Trophoblast cell (in vitro differentiated cells and primary cell): ENCODE results near the gene UBE2Z.
"Not testable (repeated sequence)": the region's sequence is repeated elsewhere in the genome, so short reads cannot be mapped to it uniquely, and the experiment has no call there.

Experiments used
- DNase-seq, 2 donors: peaks; one replicate each; pipeline ENCODE4 v3.0.0-alpha.2; 2016
- H2AFZ ChIP-seq: 2 replicates; pipeline ENCODE4 v1.6.1; 2013; ENCODE audit warnings: low read length, moderate library complexity, mild to moderate bottlenecking; ENCODE audit not compliant: insufficient read depth, poor library complexity
- H2AK5ac ChIP-seq: 2 replicates; pipeline ENCODE4 v1.6.1; 2013; ENCODE audit warnings: mild to moderate bottlenecking, low read length
- H2BK120ac ChIP-seq: 2 replicates; pipeline ENCODE4 v1.6.1; 2013; ENCODE audit warnings: low read length, mild to moderate bottlenecking, moderate library complexity; ENCODE audit not compliant: insufficient read depth, poor library complexity
- H2BK12ac ChIP-seq: 2 replicates; pipeline ENCODE4 v1.6.1; 2013; ENCODE audit warnings: mild to moderate bottlenecking, low read length, moderate library complexity
- H2BK5ac ChIP-seq: 2 replicates; pipeline ENCODE4 v1.6.1; 2013; ENCODE audit warnings: low read length, low read depth, moderate library complexity, mild to moderate bottlenecking; ENCODE audit not compliant: poor library complexity
- H3K14ac ChIP-seq: 2 replicates; pipeline ENCODE4 v1.6.1; 2013; ENCODE audit warnings: mild to moderate bottlenecking, low read length
- H3K18ac ChIP-seq: 2 replicates; pipeline ENCODE4 v1.6.1; 2013; ENCODE audit warnings: mild to moderate bottlenecking, low read length
- H3K23ac ChIP-seq: 2 replicates; pipeline ENCODE4 v1.6.1; 2013; ENCODE audit warnings: low read length
- H3K27ac ChIP-seq: 2 replicates; pipeline ENCODE4 v1.5.1; 2013; ENCODE audit warnings: low read depth, mild to moderate bottlenecking, inconsistent platforms, low read length, moderate library complexity
- H3K27me3 ChIP-seq: 2 replicates; pipeline ENCODE4 v1.6.1; 2013; ENCODE audit warnings: inconsistent platforms, mild to moderate bottlenecking, low read length, moderate library complexity; ENCODE audit not compliant: insufficient read depth
- H3K36me3 ChIP-seq, 2 experiments: 1 replicate in 1 of 2; 2 replicates in 1 of 2; pipeline ENCODE4 v1.6.1; 2013; ENCODE audit warnings: low read length in 2 of 2, mild to moderate bottlenecking in 2 of 2, moderate library complexity in 1 of 2; ENCODE audit not compliant: insufficient read depth in 2 of 2, control insufficient read depth in 1 of 2
- H3K4ac ChIP-seq: 2 replicates; pipeline ENCODE4 v1.6.1; 2013; ENCODE audit warnings: low read depth, mild to moderate bottlenecking, low read length, moderate library complexity
- H3K4me1 ChIP-seq, 2 experiments: 1 replicate in 1 of 2; 2 replicates in 1 of 2; pipeline ENCODE4 v1.6.1; 2013; ENCODE audit warnings: low read length in 2 of 2, mild to moderate bottlenecking in 2 of 2, moderate library complexity in 1 of 2; ENCODE audit not compliant: insufficient read depth in 2 of 2, control insufficient read depth in 1 of 2
- H3K4me2 ChIP-seq: 2 replicates; pipeline ENCODE4 v1.6.1; 2013; ENCODE audit warnings: inconsistent platforms, mild to moderate bottlenecking, low read length, moderate library complexity
- H3K4me3 ChIP-seq: 2 replicates; pipeline ENCODE4 v1.5.1; 2013; ENCODE audit warnings: mild to moderate bottlenecking, low read depth, low read length, inconsistent platforms
- H3K79me1 ChIP-seq: one replicate; pipeline ENCODE4 v1.6.1; 2013; ENCODE audit warnings: low read length
- H3K79me2 ChIP-seq: 2 replicates; pipeline ENCODE4 v1.6.1; 2013; ENCODE audit warnings: low read length, mild to moderate bottlenecking; ENCODE audit not compliant: control insufficient read depth, insufficient read depth, poor library complexity
- H3K9ac ChIP-seq: 2 replicates; pipeline ENCODE4 v1.6.1; 2013; ENCODE audit warnings: mild to moderate bottlenecking, low read length
- H3K9me3 ChIP-seq: 2 replicates; pipeline ENCODE4 v1.6.1; 2013; ENCODE audit warnings: low read depth, mild to moderate bottlenecking, control low read depth, inconsistent platforms, low read length; ENCODE audit not compliant: insufficient read depth
- H4K12ac ChIP-seq: 2 replicates; pipeline ENCODE4 v1.6.1; 2013; ENCODE audit warnings: low read depth, mild to moderate bottlenecking, low read length, moderate library complexity
- H4K8ac ChIP-seq: 2 replicates; pipeline ENCODE4 v1.6.1; 2013; ENCODE audit warnings: low read depth, mild to moderate bottlenecking, low read length, moderate library complexity
- H4K91ac ChIP-seq: one replicate; pipeline ENCODE4 v1.6.1; 2013; ENCODE audit warnings: low read depth, mild to moderate bottlenecking, low read length, moderate library complexity
- WGBS: extraction: QIAGEN DNeasy Blood & Tissue Kit; methylation state at CpG from one replicate; pipeline ENCODE4 v1.1.7; 2013; ENCODE audit warnings: missing lambda C conversion rate; ENCODE audit not compliant: insufficient read length, insufficient coverage; ENCODE audit errors: extremely low coverage; 5-methylcytosine and 5-hydroxymethylcytosine counted together

UBE2Z gene

GRCh38 chr17:48869821-48870318 is 38.3 kb upstream of the UBE2Z start:
- H3K14ac ChIP-seq = no peak overlapping the region
- no peaks in the 10 kb centered on the region for H3K9me3 ChIP-seq
- H3K36me3 ChIP-seq = no peaks in the 10 kb centered on the region
- H3K23ac ChIP-seq = no peak overlapping the region
- H3K4me2 ChIP-seq = no peak overlapping the region
- H4K91ac ChIP-seq = no peak overlapping the region
- H4K12ac ChIP-seq = no peak overlapping the region
- H2BK120ac ChIP-seq = no peak overlapping the region
- H3K18ac ChIP-seq = no peak overlapping the region
- no peak overlapping the region for H2BK5ac ChIP-seq
- H2AFZ ChIP-seq = no peak overlapping the region
- no CpG with 5 or more reads among the region's 6 CpGs for WGBS
- H4K8ac ChIP-seq = no peak overlapping the region
- no peak overlapping the region for H2AK5ac ChIP-seq
- H3K79me2 ChIP-seq = no peaks in the 10 kb centered on the region
- no peak overlapping the region for H2BK12ac ChIP-seq
- no peak overlapping the region for H3K4me3 ChIP-seq
- H3K9ac ChIP-seq = no peak overlapping the region
- no peak overlapping the region for H3K4ac ChIP-seq
- H3K79me1 ChIP-seq = no peaks in the 10 kb centered on the region
- H3K27ac ChIP-seq = no peak overlapping the region
- H3K27me3 ChIP-seq = no peaks in the 10 kb centered on the region
- H3K4me1 ChIP-seq = no peaks in the 10 kb centered on the region
- no peak for DNase-seq

GRCh38 chr17:48871035-48871550 is 37.1 kb upstream of the UBE2Z start:
- Histone ChIP-seq H3K9me3 (no peaks in the 10 kb centered on the region), H3K14ac (no peak overlapping the region), H2AFZ (no peak overlapping the region), H3K23ac (no peak overlapping the region), H2BK5ac (no peak overlapping the region), H3K27me3 (no peaks in the 10 kb centered on the region), H2AK5ac (no peak overlapping the region), H3K4me1 (no peaks in the 10 kb centered on the region), H4K8ac (no peak overlapping the region), H2BK120ac (no peak overlapping the region), H3K27ac (no peak overlapping the region), H3K36me3 (no peaks in the 10 kb centered on the region), H3K79me2 (no peaks in the 10 kb centered on the region), H3K9ac (no peak overlapping the region), H3K79me1 (no peaks in the 10 kb centered on the region), H4K91ac (no peak overlapping the region), H3K4me2 (no peak overlapping the region), H4K12ac (no peak overlapping the region), H3K4ac (no peak overlapping the region), H3K4me3 (no peak overlapping the region), H3K18ac (no peak overlapping the region), H2BK12ac (no peak overlapping the region)
- no CpG with 5 or more reads among the region's 4 CpGs for WGBS
- DNase-seq = no peak

- H2BK12ac ChIP-seq = no peak overlapping the region
These were observed 36.5 kb upstream of the UBE2Z start for GRCh38 chr17:48871551-48872351.

GRCh38 chr17:48872409-48872808 is 35.8 kb upstream of the UBE2Z start:
- not testable (repeated sequence) for H3K4ac ChIP-seq, H4K12ac ChIP-seq

More at GRCh38 chr17:48871551-48872351, 36.5 kb upstream of the UBE2Z start:
- H3K4me3 ChIP-seq = no peak overlapping the region
- no peaks in the 10 kb centered on the region for H3K79me2 ChIP-seq
- H3K18ac ChIP-seq = no peak overlapping the region
- H3K9ac ChIP-seq = no peak overlapping the region
- H4K12ac ChIP-seq = no peak overlapping the region
- H2AFZ ChIP-seq = no peak overlapping the region
- no peaks in the 10 kb centered on the region for H3K79me1 ChIP-seq
- H3K9me3 ChIP-seq = no peaks in the 10 kb centered on the region
- H4K8ac ChIP-seq = no peak overlapping the region
- H3K36me3 ChIP-seq = no peaks in the 10 kb centered on the region
- H3K4me1 ChIP-seq = no peaks in the 10 kb centered on the region
- H3K23ac ChIP-seq = no peak overlapping the region
- H2BK120ac ChIP-seq = no peak overlapping the region
- no peak overlapping the region for H3K4ac ChIP-seq
- no peaks in the 10 kb centered on the region for H3K27me3 ChIP-seq
- no peak overlapping the region for H3K14ac ChIP-seq
- H3K4me2 ChIP-seq = no peak overlapping the region
- H3K27ac ChIP-seq = no peak overlapping the region
- DNase-seq = no peak
- no peak overlapping the region for H2AK5ac ChIP-seq
- no CpG with 5 or more reads among the region's 11 CpGs for WGBS
- H4K91ac ChIP-seq = no peak overlapping the region
- H2BK5ac ChIP-seq = no peak overlapping the region

More at GRCh38 chr17:48872409-48872808, 35.8 kb upstream of the UBE2Z start:
- H3K4me1 ChIP-seq, H2AK5ac ChIP-seq, H3K36me3 ChIP-seq, H3K79me1 ChIP-seq, H3K9ac ChIP-seq, H4K8ac ChIP-seq, H4K91ac ChIP-seq, H2BK120ac ChIP-seq, H3K9me3 ChIP-seq, H3K18ac ChIP-seq, H2BK5ac ChIP-seq, H3K79me2 ChIP-seq, H3K14ac ChIP-seq, H3K27me3 ChIP-seq, H2AFZ ChIP-seq, H3K4me2 ChIP-seq, H2BK12ac ChIP-seq, DNase-seq, H3K27ac ChIP-seq, H3K23ac ChIP-seq, H3K4me3 ChIP-seq: not testable (repeated sequence)
- no CpG with 5 or more reads among the region's 3 CpGs for WGBS
